Type B pancreatic cell (in vitro differentiated cells): ENCODE results near the gene EIF5A. TPM values are rescaled to one million over a fixed set of nuclear protein-coding genes. Genes with fewer than 3 reads are reported as not detected.

Experiments used
- DNase-seq: peaks from one replicate; pipeline ENCODE4 v3.0.0; 2021; ENCODE audit warnings: mixed read lengths; ENCODE audit not compliant: unreplicated experiment; ENCODE audit errors: extremely low spot score
- H3K27ac Mint-ChIP-seq: 2 replicates; pipeline ENCODE4 v1.8.0; 2021; ENCODE audit warnings: mild to moderate bottlenecking, mixed read lengths
- H3K27me3 Mint-ChIP-seq: 2 replicates; pipeline ENCODE4 v1.8.0; 2021; ENCODE audit warnings: mixed read lengths
- H3K36me3 Mint-ChIP-seq: 2 replicates; pipeline ENCODE4 v1.8.0; 2021; ENCODE audit warnings: mixed read lengths
- H3K4me1 Mint-ChIP-seq: one replicate; pipeline ENCODE4 v1.8.0; 2021; ENCODE audit warnings: mixed read lengths; ENCODE audit not compliant: unreplicated experiment
- H3K4me3 Mint-ChIP-seq: 2 replicates; pipeline ENCODE4 v1.8.0; 2021; ENCODE audit warnings: mild to moderate bottlenecking, mixed read lengths
- H3K9me3 Mint-ChIP-seq: 2 replicates; pipeline ENCODE4 v1.8.0; 2021; ENCODE audit warnings: mixed read lengths
- long read RNA-seq: library from polyadenylated mRNA; unstranded; transcript quantifications from one replicate; pipeline ENCODE4 v2.0.0, GENCODE V29; 2020
- total RNA-seq: library from RNA; stranded (reverse); gene quantifications from 2 replicates; pipeline ENCODE4 v1.2.1, GENCODE V29; 2021; ENCODE audit warnings: low replicate concordance
- TF ChIP-seq, protein P1 (sequence below): fragments of 200-600 bp; sonication (generic); conservative IDR thresholded peaks from 2 replicates; pipeline ENCODE4 v1.5.0; 2021; ENCODE audit warnings: antibody characterized with exemption, mild to moderate bottlenecking

EIF5A gene
- total RNA-seq: 454 and 510 TPM in 2 replicates
- long read RNA-seq, transcript EIF5A-202 (6 exons, 1,511 nt): major isoform, 35 of 47 reads
- long read RNA-seq, partial matches to known transcripts: 3 of 47 reads
- long read RNA-seq, other reads (novel, unspliced or antisense): 7 of 47 reads

DNA sequence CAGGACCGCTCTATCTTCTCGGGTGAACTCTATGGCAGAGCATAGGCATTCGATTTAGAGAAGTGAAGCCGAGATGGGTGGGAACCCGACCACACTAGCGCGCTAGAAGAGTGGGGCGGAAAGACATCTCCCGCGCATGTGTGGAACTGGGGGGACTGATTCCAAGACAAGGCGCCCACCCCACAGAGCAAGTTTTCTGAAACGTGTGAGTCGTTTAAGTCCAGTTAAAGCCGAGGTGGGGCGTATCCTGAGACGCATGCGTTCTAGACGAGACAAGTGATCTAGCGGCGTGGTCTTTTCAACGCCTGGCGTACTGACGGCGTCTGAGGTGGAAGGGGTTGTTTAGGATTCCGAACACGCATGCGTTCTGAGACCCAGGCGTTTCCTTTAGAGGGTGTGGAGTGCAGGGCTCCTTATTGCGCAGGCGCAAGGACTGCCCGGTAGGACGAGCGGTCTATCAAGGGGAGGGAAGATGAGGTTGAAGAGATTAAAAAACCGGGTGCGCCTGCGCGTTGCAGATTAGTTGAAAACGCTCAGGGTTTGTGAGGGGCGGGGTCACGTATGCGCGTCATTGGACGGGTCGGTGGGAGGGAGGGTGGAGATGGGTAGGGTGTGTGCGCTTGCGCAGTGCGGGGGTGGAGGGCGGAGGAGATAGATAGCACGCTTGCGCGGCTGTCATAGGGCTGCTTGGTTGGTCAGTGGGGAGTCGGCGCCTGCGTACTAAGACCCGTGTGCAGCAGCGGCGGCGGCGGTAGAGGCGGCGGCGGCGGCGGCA, at the start of gene EIF5A:
TSS of gene EIF5A (plus strand) at position 718 of the 775 bp plus-strand sequence. CDS start 2,008 bp downstream, outside the sequence.
- DNase-seq: peak; percentile 100
- Mint-ChIP-seq H3K27ac (peak within 1 kb of the TSS; percentile 99), H3K36me3 (peaks cover 26% of the 10 kb centered on the region), H3K4me1 (peaks cover 24% of the 10 kb centered on the region), H3K4me3 (peak within 1 kb of the TSS; percentile 98), H3K9me3 (no peaks in the 10 kb centered on the region), H3K27me3 (no peaks in the 10 kb centered on the region)
- TF ChIP-seq, protein P1, sequence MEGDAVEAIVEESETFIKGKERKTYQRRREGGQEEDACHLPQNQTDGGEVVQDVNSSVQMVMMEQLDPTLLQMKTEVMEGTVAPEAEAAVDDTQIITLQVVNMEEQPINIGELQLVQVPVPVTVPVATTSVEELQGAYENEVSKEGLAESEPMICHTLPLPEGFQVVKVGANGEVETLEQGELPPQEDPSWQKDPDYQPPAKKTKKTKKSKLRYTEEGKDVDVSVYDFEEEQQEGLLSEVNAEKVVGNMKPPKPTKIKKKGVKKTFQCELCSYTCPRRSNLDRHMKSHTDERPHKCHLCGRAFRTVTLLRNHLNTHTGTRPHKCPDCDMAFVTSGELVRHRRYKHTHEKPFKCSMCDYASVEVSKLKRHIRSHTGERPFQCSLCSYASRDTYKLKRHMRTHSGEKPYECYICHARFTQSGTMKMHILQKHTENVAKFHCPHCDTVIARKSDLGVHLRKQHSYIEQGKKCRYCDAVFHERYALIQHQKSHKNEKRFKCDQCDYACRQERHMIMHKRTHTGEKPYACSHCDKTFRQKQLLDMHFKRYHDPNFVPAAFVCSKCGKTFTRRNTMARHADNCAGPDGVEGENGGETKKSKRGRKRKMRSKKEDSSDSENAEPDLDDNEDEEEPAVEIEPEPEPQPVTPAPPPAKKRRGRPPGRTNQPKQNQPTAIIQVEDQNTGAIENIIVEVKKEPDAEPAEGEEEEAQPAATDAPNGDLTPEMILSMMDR: no peak

DNA sequence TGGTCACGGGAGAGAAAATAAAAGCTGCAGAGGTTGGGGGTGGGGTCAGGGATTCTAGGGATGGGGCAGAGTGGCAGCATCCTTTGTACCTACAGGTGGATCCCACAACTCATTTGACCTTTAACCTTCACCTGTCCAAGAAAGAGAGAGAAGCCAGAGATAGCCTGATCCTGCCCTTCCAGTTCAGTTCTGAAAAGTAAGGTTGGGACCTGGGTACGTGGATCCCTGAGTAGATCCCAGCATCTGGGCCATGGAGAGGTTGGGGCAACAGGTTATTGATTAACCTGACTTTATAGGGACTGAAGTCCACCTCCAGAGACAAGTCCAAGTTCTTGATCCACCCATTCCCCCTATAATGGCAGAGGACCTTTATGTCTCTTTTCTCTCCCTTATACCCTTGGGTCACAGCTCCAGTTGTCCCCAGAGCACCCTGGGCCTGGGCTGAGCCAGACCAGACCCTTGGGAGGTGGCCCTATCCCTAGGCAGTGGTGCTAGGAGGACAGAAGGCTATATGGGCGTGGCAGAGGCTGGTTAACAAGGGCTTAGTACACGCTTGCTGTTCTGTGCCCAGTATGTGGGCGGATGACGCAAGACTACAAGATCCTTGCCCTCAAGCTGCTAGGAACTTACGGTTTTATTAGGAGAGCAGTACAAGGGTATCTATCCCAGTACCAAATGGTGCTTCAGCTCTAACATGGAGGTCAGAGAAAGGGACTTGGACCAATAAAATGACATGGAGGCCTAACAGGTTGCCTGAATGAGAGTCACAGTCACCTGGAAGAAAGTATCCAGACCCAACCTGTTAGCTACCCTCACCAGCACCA, 48.5 kb upstream of the EIF5A start:
- Mint-ChIP-seq H3K36me3 (peaks cover 17% of the 10 kb centered on the region), H3K9me3 (no peaks in the 10 kb centered on the region), H3K4me1 (peaks cover 6% of the 10 kb centered on the region), H3K27ac (peak overlapping the region; percentile 87), H3K27me3 (peaks cover 37% of the 10 kb centered on the region), H3K4me3 (peak overlapping the region; percentile 83)
- no peak for DNase-seq
- TF ChIP-seq, protein P1: no peak

DNA sequence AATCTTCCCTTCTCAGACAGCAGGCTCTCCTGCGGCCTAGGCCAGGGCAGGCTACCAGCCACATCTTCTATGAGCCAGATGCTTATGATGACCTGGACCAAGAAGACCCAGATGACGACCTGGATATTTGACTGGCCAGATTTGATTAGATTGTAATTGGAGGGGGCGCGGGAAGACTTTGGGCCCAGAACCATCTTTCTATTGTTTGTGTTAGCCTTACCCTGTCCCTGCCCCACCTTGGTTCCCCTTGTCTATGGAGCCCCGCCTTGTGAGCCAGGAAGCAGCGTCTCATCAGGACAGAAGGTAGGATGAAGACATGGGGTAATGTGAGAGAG, 47.9 kb upstream of the EIF5A start:
- Mint-ChIP-seq H3K27me3 (peaks cover 43% of the 10 kb centered on the region), H3K27ac (peak overlapping the region; percentile 87), H3K36me3 (peaks cover 16% of the 10 kb centered on the region), H3K4me1 (peaks cover 6% of the 10 kb centered on the region), H3K9me3 (no peaks in the 10 kb centered on the region), H3K4me3 (peak overlapping the region; percentile 83)
- TF ChIP-seq, protein P1: no peak
- DNase-seq: no peak

DNA sequence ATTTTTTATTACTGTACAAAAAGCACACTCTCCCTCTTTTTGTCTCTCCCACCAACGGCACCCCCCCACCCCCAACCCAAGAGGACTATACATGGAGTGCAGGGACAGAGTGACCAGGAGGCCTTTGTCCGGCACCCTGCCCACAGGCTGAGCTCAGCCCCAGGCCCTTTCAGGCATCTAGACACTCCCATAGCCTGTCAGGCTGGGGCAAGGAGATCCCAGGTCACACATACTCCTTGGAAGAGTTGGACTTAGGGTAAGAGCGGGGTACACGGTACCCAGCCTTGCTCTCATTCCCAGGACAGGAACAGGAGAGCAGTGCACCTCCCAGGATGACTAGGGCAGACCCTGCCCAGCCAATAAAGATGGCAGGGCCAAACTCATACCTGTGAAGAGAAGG, 47.3 kb upstream of the EIF5A start:
- no peaks in the 10 kb centered on the region for H3K9me3 Mint-ChIP-seq
- no peak for DNase-seq
- H3K27ac Mint-ChIP-seq: peak overlapping the region; percentile 81
- H3K4me3 Mint-ChIP-seq: peak overlapping the region; percentile 83
- H3K36me3 Mint-ChIP-seq: peaks cover 12% of the 10 kb centered on the region
- TF ChIP-seq, protein P1: no peak
- peaks cover 6% of the 10 kb centered on the region for H3K4me1 Mint-ChIP-seq
- H3K27me3 Mint-ChIP-seq: peaks cover 47% of the 10 kb centered on the region

DNA sequence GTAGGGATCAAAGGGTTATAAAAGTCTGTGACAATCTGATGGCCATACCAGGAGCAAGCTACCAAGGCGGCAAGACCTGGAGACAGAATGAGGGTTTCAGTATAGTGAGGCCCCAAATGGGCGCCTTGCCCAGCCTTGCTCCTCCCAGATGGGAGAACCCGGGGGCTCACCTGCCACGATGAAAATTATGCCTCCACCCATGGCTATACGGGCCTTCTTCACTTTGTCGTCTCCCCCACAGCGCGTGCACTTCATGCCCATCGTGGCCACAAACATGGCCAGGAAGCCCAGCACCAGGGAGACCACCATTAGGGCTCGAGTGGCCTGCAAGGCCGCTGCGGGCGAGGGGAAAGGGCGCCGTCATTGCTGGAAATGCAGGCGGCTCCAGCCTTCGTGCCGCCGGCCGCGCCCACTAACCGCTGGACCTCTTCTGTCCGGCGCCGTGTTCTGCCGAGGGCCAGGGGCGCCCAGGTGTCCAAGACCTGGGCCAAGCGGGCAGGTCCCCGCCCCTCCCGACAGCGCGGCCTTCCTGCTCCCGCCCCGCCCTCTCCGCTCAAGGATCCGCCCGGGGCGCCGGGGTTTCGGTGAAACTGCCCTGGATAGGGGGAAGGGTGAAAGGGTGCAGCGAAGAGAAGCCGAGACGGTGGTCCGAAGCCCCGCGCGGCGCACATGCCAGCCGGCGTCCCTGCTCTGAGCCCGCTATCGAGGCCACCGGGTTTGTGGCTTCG, 46.6 kb upstream of the EIF5A start:
- Mint-ChIP-seq H3K4me3 (peak overlapping the region; percentile 83), H3K27ac (peak overlapping the region; percentile 81), H3K4me1 (peaks cover 6% of the 10 kb centered on the region), H3K9me3 (no peaks in the 10 kb centered on the region), H3K27me3 (peaks cover 49% of the 10 kb centered on the region), H3K36me3 (peaks cover 12% of the 10 kb centered on the region)
- TF ChIP-seq, protein P1: no peak
- DNase-seq: no peak
